Measurements from ENCODE around the gene GRIK4.
"Not testable (repeated sequence)": the region's sequence is repeated elsewhere in the genome, so short reads cannot be mapped to it uniquely, and the experiment has no call there.

The GRIK4 gene

GRCh38 chr11:120744016-120744994, 232.8 kb downstream of the GRIK4 start:
- no peak for DNase-seq (ENCODE audit: low read depth in 2 of 2)

DNA sequence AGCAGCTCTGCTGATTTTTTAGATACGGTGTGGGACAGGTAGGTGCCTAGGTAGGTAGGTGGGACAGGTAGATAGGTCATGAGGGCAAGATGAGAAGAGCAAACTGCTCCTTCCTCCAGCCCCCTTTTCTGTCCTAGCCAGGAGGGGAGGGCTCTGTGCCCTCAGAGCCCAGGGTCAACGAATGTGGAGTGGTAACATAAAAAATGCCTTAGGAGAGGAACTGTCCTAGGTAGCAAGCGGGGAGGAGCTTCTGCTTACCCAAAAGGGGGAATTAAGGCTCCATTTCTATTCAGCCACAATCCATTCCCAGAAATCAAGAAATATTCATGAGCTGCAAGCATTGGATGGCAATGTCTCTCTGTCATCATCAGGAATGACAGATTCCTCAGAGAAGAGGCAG, 234.8 kb downstream of the GRIK4 start:
- DNase-seq (ENCODE audit: low read depth in 2 of 2), result no peak

- no peak for DNase-seq (ENCODE audit: low read depth in 2 of 2)
Measured at GRCh38 chr11:120746836-120747609, 235.5 kb downstream of the GRIK4 start.

DNA sequence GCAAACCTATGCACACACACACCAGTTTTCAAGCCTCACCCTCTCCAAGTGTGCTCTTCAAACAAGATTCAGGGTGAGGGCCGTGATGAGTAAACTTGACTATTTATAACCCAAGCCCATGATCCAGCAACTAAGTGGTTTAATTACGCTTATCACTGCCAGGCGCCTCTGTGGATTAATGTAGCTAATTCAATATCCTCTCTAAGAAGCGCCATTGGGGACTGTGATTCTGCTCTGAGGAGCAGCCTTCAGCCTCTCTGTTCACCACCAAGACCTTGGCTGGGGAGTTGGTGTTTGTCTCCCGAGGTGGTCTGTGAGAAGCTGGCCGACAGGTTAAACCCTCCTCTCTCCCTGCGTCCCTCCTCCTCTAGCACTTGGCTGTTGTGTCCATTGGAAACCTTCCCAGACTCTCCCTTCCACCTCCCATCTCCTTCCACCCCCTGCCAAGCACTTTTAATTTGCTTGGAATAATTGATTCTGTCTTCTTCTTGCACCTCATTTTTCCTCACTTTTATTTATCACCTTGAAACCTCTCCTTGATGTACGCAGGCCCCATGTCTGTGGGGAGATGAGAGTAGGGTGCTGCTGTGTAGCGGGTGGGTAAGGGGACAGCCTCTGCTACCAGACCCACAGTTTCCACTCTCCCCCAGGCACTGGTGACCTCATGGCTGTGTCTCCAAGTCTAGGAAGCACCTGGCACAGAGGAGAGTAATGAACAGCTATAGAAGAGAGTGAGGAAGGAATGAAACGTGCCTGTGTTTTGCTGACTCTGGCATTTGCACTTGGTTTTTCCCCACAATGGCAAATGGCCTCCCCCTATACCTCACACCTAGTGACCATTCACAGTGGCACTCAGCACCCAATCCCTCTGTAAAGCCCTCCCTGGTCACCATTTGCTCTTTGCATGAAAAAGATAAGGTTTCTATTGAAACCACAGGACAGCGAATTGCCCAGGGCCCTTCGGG, 236.6 kb downstream of the GRIK4 start:
- no peak for DNase-seq (ENCODE audit: low read depth in 2 of 2)

GRCh38 chr11:120749395-120749794, 237.8 kb downstream of the GRIK4 start:
- DNase-seq (ENCODE audit: low read depth in 2 of 2), result no peak

DNA sequence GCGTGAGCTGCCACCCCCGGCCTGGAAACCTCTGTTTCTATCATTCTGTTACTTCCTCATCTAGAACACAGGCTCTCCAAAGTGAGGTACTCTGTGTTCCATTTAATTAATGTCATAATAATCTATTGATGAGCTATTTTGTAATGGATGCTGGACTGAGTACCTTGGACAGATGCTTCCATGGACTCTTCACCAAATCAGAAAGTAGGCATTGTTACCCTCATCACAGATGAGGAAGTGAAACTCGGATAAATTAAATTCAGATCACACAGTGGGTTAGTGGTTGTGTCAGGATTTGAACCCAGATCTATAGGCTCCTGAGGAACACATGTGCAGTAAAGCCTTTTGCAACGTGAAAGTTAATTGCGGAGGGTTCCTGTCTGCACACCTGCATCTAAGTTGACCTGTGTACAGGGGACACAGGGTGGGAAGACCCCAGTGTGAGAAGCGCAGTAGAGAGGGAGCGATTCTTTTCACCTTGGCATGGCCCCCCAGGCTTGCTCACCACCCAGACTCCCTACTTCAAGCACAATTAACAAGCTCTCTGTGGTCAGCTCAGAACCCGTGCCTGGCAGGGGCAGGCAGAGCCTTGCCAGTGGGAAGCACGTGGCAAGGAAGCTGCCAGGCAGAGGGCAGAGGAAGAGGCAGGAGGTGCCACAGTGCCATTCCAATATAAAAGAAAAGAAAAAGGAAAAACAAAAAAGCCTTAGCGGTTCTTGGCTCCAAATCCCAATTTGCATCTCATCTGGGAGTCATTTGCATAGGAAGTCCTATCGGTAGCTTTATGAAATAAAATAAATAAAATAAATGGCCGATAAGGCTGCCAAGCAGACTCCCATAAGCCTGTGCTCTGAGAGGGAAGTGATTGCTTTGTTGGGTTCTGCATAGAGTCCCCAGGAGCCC, 239.3 kb downstream of the GRIK4 start:
- no peak for DNase-seq (ENCODE audit: low read depth in 2 of 2)

- DNase-seq (ENCODE audit: low read depth in 2 of 2), result no peak
Measured at GRCh38 chr11:120751550-120751949, 240.0 kb downstream of the GRIK4 start.

DNA sequence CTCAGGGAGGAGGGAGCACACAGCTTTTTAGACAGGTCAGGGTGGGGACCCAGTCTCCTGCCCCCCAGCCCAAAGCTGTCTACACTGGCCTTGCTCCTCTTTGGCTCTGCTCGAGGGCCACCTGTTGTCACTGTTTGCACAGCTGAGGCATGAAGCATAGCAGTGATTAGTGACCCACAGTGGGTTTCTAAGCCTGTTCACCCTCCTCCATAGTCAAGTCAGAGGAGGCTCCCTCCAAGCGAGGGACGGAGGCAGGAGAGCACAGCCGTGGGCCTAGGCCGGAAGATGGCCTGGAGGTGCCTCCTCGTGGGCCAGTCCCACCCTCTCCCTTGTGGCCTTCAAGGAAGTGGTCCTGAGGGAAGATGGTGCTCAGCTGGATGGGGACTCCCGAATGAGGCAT, 241.1 kb downstream of the GRIK4 start:
- DNase-seq (ENCODE audit: low read depth in 2 of 2), result no peak

DNA sequence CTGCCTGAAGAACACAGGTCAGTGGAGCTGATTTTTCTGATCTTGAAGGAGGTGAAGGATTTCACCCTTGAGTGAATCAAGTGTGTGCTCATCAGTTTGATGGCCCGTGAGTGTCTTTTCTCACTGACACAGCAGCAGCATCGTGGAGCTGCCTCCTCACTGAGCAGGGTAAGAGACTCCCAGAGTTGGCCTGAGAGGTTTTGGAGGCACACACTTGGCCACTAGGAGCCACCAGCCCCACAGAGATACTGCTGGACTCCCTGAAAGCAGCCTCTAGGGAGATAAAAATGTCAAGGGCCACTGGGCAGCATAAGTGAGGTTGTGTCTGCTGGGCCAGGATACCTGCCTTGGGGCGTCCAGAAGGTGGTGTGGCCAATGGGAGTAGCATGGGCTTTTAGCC, 245.4 kb downstream of the GRIK4 start:
- DNase-seq (ENCODE audit: low read depth in 2 of 2), result no peak

- DNase-seq (ENCODE audit: low read depth in 2 of 2), result no peak
Measured at GRCh38 chr11:120759046-120759445, 247.5 kb downstream of the GRIK4 start.

GRCh38 chr11:120765710-120766109, 254.2 kb downstream of the GRIK4 start:
- not testable (repeated sequence) for DNase-seq (ENCODE audit: low read depth in 2 of 2)

DNA sequence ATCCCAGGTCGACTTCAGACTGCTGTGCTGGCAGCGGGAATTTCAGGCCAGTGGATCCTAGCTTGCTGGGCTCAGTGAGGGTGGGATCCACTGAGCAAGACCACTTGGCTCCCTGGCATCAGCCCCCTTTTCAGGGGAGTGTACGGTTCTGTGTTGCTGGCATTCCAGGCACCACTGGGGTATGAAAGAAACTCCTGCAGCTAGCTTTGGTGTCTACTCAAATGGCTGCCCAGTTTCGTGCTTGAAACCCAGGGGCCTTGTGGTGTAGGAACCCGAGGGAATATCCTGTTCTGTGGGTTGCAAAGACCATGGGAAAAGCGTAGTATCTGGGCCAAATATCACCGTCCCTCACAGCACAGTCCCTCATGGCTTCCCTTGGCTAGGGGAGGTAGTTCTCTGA, 254.8 kb downstream of the GRIK4 start:
- DNase-seq (ENCODE audit: low read depth in 2 of 2), result no peak

- DNase-seq (ENCODE audit: low read depth in 2 of 2), result no peak
Measured at GRCh38 chr11:120768949-120769348, 257.4 kb downstream of the GRIK4 start.

DNA sequence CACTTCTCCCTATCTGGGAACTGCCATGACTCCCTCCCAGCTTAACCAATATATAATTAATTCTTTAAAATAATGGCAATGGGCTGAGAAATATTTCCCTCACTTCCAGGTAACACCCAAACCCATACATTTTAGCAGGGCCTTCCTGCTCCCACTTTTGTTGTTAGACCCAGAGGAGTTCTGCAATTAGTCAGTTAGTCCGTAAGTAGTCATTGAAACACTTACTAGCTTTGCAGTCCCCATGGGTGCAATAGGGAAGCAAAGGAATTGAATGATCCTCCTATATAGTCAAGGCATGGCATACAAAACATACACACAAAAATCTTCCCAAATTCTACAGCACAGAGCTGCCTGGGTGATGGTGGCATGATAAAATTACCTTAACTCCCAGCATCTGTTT, 258.4 kb downstream of the GRIK4 start:
- DNase-seq (ENCODE audit: low read depth in 2 of 2), result no peak

DNA sequence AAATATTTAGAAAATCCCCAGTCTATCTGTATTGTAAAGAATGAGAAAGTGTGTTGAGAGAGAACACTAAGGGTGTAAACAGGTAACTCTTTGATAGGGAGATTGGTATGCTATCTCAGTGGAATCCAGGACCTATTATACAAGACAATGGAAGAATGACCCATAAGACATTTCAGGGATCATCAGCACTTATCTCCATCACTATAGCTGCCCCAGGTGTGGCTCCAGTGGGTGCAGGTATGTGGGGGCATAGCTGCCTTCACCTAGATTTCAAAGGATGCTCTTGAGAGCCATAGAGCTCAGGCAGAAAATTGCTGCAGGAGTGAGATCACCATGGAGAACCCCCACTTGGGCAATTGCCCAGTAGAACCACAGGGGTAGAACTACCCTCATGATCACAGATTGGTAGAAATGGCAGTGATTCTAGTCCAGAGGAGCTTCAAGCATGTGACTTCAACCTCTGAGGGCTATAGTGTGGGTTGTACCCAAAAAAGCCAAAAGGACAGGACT, 260.1 kb downstream of the GRIK4 start:
- DNase-seq (ENCODE audit: low read depth in 2 of 2), result no peak

- DNase-seq (ENCODE audit: low read depth in 2 of 2), result no peak
Measured at GRCh38 chr11:120773501-120774031, 262.0 kb downstream of the GRIK4 start.

DNA sequence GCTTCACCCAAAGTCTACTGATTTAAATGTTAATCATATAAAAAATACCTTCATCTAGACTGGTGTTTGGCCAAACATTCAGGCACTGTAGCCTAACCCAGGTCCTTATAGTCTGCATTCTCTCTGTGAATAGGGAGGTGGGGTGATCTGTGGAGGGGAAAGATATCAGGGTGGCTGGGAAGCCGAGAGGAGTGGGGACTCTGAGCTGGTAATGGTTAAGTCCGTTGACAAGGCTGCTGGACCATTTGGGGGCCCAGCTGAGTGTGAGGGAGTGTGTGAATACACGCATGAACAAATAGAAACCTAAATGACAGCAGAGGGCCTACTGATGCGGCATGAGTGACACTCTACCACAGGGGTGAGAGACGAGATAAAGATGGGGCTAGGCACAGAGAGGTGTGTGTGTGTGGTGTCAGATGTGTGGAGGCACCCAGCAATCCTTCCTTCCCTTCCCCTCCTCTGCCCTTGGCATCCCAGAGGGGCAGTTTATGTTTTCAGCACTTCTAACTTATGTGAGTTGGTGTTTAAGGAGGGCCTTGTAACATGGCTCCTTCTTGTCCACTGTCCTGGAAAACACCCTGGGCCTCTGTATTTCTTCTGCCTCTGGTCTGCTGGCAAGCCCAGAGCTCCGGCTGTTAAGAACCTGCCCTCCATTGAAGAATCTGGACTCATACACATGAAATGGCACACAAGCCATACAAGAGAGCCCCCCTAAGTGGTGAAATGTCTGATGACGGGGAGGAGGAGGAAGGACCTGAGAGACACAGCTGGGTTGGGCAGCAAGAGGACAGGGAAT, 263.2 kb downstream of the GRIK4 start:
- no peak for DNase-seq (ENCODE audit: low read depth in 2 of 2)

DNA sequence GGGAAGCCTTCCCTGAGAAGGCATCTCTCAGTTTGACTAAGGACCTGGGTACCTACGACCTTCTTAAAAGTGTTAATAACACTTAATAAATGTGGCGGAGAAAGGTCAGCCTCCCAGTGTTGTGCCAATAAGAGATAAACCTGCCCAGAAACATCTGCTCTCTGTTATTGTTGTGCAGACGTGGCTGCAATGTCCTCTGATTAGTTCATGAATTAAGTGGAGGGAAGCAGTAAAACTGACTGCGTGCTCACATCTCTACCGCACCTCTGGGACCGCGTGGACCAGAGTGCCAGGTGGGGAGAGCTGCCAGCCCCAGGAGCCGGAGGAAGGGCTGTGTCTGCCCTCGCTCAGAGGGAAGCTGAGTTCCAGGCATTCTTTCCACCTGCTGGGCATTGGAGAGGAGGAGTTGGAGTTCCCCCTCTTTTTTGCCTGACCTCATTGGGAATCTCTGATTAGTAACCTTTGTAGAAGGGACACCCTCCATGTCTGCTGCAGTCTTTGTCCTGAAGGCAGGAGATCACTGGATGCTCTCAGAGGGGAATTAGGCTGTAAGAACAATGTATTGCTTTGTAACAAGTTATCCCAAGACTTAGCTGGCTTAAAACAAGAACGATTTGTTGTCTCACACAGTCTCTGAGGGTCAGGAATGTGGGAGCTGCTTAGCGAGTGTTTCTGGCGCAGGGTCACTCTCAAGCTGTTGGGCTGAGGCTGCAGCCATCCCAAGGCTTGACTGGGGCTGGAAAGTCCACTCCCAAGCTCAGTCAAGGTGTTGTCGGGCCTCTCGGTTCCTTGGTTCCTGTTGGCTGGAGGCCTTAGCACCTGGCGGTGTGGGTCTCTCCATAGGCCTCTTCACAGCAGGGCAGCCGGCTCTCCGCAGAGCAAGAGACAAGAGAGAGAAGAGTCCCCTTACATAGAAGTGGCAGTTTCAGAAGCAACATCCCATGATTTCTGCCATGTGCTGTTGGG, 264.7 kb downstream of the GRIK4 start:
- no peak for DNase-seq (ENCODE audit: low read depth in 2 of 2)

All from stimulated activated CD8-positive, alpha-beta memory T cell treated with anti-CD3 and anti-CD28 coated beads, Interleukin-15, amount 100 ng/mL, for 4 hours (primary cell).